Endothelial cell of hepatic sinusoid (primary cell): Measurements from ENCODE around the gene FANCB.

Experiments
- in situ Hi-C: cut with HindIII; loops from 2 replicates; pipeline ENCODE4 v1.10.0; 2017; ENCODE audit warnings: low sequenced_read_pairs

Gene FANCB

DNA sequence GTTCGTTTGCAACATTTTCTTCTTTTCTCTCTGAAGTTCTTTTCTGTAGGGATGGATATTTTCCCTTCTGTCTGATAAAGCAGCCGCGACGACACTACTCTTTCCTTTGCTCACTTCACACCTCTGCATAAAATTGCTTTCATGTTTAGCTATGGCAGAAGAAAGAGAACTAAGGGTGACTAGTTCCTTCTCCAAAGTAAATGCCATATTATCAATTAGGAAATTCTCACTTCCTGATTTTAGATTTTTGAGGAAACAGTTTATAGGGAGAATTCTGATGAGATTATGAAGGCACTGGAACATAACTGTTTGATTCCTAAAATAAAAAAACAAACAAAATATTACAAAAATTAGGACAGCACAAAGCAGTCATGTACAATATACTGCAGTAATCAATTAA is 29.2 kb downstream of the FANCB start:
- in situ Hi-C loops, result no loop called here

DNA sequence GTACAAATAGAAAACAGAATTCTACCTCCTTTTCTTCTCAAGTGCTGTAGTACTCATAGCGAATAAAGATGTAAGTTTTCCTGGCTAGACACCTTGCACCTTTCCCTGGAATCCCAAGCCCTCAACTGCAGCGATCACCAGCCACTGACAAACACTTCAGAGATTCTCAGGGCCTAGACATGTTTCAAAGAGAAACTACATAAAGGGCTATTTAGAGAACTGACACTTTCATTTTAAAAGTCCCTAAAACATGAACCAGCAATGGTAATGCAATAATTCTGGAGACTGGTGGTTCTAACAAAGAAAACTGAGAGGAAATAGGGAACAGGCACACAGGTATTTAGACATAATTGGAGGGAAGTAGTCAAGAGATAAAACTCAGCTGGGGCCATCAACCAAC is 35.7 kb downstream of the FANCB start:
- in situ Hi-C loops, result no loop called here

DNA sequence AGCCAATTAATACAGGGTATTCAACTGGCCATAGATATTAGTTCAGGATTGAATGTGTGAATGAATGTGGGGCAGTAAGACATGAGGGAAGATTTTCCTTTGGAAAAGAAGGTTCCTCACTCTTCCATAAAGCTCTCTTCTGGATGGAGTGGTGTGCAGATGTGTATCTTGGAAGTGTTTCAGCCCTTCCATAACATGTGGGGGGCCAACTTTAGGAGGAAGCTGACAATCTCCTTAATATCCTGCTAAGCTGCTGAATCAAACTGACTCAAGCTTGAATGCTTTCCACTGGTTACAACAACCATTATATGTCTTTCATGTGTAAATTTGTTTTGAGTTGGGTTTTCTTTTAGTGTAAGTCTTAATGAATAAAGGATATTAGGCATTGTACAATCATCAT is 40.3 kb downstream of the FANCB start:
- in situ Hi-C loops, result loop anchor here (5.0 kb wide), 1 partner anchor 110 kb away; no protein-coding TSS in a partner anchor

DNA sequence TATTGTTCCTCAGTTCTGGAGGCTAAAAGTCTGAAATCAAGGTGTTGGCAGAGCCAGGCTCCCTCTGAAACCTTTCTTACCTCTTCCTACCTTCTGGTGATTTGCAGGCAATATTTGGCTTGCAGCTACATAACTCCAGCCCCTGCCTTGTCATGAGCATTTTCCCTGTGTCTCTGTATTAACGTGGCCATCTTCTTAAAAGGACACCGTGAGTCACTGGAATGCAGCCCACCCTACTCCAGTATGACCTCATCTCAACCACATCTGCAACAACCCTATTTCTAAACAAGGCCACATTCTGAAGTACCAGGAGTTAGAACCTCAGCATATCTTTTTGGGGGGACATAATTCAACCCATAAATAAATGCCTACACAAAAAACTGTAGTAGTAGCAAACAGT is 40.7 kb downstream of the FANCB start:
- in situ Hi-C loops, result loop anchor here (5.0 kb wide), 1 partner anchor 110 kb away; no protein-coding TSS in a partner anchor

DNA sequence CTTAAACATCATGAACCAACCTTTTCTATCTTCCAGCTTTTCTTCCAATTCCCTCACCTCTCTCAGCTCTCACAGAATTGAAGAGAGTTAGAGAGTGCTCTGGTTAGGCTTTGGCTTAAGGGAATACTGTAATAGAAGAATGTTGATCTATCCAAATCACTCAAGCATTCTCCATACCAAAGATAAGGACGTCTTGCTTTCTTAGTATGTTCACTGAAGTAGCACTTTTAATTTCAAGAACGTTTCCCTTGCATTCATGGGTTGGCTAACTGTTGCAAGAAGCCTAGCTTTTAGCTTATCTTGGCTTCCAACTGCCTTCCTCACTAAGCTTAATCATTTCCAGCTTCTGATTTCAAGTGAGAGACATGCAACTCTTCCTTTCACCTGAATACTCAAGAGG is 43.2 kb downstream of the FANCB start:
- in situ Hi-C loops, result loop anchor here (5.0 kb wide), 1 partner anchor 107 kb away; no protein-coding TSS in a partner anchor

DNA sequence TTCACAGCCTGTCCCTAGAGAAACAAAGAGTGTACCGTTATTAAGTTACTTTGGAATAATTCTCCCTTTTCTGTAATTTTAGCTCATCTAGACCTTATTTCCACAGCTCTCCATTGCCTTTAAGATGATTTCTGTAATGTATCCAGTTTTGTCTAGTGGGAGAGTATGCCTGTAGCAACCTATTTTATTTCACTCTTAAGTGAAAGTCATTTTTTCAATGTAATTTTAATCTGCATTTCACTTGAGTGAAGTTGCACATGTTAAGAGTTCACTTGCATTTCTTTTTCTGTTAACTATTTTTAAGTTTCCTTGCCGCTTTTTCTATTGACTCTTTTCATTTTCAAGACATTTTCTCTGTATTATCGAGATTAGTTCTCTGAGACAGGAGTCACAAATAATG is 46.5 kb downstream of the FANCB start:
- in situ Hi-C loops, result no loop called here

DNA sequence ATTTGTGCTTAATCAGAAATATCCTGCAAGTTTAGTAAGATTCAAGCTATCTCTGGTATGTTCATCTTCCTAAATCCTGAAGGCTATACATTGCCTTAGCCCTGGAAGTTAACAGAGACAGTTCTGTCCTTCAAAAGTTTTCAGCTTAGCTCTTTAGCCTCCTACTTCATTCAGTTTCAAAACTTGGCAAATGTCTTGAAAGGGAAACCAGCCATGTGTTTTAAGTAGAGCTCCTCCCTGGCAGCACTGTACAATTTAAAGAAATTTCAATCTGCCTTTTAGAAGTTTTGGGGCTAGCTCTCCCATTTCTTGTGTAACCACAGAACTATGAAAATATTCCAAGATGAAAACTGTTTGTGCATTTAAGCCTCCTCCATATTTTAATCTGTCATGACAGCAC is 47.0 kb downstream of the FANCB start:
- in situ Hi-C loops, result no loop called here

DNA sequence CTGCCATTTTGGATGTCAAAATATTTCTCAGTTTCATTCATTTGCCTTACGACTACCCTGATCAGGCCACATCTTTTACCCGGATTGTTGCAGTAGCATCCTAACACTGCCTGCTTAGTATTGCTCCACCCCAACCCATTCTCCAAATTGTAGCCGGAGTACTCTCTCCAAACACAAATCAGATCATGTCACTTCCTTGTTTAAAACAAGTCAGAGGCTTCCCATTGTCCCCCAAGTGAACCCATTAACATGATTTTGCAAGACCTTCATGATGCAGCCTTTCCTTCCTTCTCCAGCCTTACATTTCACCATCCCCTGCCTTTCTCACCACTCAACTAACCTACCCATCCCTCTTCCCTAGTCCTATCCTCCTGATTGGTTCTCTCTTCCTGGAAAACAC is 53.1 kb downstream of the FANCB start:
- in situ Hi-C loops, result no loop called here

DNA sequence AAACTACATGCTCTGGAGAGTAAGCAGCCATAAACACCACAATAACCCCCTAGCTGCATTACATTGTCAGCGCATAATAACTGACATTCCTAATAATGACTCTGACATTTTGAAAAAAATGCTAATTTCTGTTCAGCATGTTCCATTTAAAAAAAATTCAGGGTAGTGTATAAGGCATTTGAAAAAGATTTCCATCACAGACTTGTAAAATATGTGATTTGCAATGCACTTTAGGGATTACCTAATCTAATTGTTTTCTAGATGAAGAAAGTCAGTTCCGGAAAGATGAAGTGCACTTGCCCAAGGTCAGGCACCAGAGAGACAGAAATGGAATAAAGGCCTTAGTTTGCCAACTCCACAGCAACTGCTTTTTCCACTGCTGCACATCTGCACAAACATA is 55.3 kb downstream of the FANCB start:
- in situ Hi-C loops, result no loop called here

DNA sequence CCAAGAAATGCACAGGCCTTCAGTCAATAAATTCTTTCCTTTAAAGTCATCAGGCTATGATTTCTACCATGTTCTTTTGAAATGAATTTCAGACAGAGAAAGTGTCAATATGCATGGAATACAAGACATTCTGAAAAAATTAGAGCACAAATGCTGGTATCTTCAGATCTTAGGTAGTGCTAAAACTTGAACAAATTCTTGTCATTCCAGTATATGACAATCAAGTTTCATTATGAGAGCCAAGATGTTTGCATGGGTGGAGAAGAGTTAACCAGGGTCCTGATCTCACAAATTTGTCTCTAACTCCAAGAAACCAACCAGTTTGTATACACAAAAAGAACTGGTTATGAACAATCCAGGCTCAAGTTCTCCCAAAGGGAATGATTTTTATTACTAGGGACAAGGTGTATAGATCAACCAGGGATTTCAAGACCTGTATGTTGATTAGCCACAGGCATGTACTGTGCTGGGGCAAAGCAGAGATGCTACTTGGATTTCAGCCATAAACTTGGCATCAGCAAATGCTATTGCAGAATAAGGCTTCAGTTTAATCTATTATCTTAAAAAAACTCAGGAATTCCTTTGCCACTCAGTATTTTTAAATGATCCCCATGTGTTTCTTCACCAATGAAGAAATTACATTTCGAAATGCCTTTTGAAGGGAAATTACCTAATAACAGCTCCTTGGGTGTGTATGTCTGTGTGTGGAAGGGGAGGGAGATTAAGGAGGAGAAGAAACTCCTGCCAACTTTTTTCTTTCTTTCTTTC is 69.7 kb downstream of the FANCB start:
- in situ Hi-C loops, result no loop called here

DNA sequence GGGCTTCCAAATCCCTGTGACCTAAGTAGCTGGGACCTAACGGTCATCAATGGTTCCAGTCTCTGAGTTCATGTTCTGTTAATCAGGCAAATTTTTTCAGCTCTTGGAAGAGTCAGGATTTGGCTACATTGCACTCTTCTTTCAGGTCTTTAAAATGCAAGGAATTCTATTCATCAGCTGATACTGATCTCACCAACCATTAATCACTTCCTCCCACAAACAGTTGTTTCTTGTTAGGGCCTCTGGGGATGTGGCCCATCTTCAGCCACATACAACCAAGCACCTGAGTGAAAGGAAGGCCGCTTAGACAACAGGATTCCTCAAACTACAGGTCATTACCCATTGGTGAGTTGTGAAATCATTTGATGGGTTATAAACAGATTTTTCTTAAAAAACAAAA is 71.7 kb downstream of the FANCB start:
- in situ Hi-C loops, result no loop called here

DNA sequence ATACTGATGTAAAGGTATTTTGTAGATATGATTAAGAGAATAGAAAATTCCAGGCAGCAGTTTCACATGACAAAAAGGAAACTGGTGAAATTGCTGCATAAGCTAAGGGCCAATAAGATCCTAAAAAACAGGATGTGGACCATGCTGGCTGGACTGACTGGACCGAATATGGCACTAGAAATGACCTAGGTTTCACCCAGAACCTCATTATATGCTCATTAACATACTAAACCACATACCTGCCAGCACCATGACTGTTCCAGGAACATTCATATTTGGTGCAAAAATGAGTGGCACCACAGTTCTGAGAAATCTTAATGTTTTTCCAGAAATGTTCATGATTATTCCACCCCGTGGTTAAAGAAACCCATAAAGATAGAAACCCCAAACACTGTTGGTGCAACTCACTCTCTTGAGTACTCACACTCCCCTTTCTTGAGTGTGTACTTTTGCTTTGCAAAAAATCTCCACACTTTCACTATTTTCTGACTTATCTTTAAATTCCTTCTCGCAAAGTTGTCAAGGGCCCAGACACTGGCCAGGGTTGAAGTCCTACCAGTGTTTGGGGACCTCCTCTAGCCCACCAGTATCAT is 74.0 kb downstream of the FANCB start:
- in situ Hi-C loops, result no loop called here
